Astrocyte of the spinal cord (primary cell): Measurements from ENCODE around the gene KLHL8.

Experiments
- DNase-seq: peaks from one replicate; pipeline ENCODE4 v3.0.0; 2011; ENCODE audit warnings: low read depth, low spot score
- H3K4me3 ChIP-seq: 2 replicates; pipeline ENCODE4 v1.5.1; 2011; ENCODE audit warnings: low read depth, mild to moderate bottlenecking, low read length, moderate library complexity
- in situ Hi-C: cut with HindIII; loops from 2 replicates; pipeline ENCODE4 v1.10.0; 2017; ENCODE audit warnings: low sequenced_read_pairs
- TF ChIP-seq, protein P1 (sequence below): IDR thresholded peaks from 2 replicates; pipeline ENCODE4 v1.5.1; 2012; ENCODE audit warnings: low read depth, mild to moderate bottlenecking, low read length, inconsistent platforms

The KLHL8 gene

DNA sequence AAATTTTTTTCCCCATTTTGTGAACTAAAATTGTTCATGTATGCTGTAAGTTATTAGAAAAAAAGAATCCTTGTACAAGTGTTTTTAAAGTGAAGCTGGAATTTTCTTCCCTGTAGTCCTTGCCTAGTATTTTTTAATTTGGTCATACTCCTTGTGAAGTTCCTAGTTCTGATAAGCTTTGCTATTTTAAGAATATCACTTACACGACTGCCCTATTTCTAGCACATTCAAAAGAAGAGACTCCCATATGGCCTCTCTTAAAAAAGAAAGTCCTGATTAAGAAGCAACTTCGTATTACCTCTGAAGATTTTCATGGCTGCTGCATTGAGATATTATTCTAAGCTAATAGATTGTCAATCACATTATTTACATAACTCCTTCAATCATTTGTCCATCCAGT is 87.2 kb downstream of the KLHL8 start:
- in situ Hi-C loops = no loop called here
- DNase-seq = no peak
- H3K4me3 ChIP-seq = no peak overlapping the region
- TF ChIP-seq, protein P1, sequence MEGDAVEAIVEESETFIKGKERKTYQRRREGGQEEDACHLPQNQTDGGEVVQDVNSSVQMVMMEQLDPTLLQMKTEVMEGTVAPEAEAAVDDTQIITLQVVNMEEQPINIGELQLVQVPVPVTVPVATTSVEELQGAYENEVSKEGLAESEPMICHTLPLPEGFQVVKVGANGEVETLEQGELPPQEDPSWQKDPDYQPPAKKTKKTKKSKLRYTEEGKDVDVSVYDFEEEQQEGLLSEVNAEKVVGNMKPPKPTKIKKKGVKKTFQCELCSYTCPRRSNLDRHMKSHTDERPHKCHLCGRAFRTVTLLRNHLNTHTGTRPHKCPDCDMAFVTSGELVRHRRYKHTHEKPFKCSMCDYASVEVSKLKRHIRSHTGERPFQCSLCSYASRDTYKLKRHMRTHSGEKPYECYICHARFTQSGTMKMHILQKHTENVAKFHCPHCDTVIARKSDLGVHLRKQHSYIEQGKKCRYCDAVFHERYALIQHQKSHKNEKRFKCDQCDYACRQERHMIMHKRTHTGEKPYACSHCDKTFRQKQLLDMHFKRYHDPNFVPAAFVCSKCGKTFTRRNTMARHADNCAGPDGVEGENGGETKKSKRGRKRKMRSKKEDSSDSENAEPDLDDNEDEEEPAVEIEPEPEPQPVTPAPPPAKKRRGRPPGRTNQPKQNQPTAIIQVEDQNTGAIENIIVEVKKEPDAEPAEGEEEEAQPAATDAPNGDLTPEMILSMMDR = no peak

DNA sequence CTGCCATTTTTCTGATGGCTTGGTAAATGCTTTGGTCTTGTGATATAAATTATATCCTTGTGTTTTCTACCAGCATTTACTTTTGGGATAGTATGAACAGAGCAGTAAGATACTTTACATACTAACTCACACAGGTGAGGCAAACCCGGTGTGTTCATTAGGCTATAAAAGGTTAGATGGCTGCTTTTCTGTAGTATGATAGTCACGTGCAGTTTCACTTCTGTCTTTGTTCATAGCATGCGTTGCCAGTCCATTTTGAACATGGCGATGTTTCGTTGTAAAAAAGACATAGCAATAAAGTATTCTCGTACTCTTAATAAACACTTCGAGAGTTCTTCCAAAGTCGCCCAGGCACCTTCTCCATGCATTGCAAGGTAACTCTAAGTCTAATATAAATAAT is 88.4 kb downstream of the KLHL8 start:
- TF ChIP-seq, protein P1 = no peak
- DNase-seq = no peak
- H3K4me3 ChIP-seq = no peak overlapping the region
- in situ Hi-C loops = no loop called here

DNA sequence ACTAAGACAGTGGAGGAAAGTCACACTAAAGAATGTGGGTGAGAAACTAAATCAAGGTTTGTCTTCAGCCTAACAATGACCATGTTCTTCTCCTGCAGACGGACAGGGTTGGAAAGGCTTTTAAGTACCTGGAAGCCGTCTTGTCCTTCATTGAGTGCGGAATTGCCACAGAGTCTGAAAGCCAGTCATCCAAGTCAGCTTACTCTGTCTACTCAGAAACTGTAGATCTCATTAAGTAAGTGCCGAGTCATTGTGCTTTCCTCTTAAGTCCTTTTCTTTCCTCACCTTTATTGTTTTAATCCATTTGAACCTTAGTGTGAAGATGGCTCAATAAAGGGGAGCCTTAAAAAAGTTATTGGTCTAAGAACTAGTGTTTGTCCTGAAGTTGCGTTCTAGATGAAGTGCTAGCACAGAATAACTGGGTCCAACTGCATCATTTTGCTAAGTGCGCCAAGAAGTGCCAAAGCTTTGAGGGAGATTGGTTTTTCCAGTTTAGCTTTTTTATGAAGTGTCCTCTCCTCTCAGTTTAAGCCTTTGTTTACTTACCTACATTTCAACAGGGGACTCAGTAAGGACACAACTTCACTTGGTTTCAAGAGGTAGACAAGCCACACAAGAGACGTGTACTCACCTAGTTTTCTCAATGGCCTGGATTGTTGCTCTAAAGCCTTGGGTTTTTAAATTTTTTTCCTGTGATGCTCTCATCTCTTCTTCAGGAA is 89.3 kb downstream of the KLHL8 start:
- no peak for DNase-seq
- in situ Hi-C loops = no loop called here
- no peak overlapping the region for H3K4me3 ChIP-seq
- TF ChIP-seq, protein P1 = no peak

DNA sequence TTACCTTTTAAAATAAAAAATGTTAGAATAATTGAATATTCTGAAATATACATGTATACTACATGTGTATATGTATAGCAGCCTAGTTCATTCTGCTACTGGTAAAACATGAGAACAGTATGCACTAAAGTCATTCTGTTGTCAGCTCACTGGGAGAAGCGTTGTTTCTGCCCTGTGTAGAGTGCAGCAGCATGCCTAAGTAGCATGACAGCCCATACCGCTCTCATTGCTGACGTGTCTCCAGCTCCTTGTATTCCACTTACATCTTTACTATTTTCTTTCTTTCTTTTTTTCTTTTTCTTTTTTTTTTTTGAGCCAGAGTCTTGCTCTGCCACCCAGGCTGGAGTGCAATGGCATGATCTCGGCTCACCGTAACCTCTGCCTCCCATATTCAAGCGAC is 90.7 kb downstream of the KLHL8 start:
- no peak overlapping the region for H3K4me3 ChIP-seq
- no peak for DNase-seq
- in situ Hi-C loops = no loop called here
- TF ChIP-seq, protein P1 = no peak

DNA sequence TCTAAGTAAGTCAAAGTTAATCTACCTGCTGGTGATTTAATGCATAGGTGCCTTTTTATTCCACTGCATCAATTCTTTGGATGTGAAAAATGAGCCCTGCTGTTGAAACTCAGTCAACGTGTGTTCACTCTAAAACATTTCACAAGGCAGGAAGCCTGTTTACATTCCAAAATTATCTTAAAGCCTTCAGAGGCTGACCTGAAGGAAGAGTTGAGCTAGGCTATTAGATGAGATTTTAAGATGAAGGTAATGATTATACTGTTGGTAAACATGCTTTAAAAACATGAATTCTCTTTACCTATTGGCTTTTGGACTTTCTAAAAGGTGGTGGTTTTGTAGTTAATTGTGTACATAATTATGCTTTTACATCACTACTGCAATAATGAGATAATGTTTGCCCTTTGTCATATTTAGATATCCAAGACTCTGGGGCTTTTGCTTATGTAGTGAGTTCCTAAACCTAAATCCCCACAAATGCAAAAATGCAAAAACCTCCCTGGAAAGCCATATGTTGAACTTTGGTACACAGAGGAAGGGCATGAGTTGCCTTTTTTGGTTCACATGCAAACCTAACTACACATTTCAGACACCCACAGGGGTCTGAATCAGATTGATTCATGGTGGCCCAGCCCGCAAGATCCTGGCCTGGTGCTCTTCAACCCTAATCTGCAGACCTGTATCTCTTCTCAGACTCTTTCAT is 92.3 kb downstream of the KLHL8 start:
- in situ Hi-C loops = no loop called here
- TF ChIP-seq, protein P1 = no peak
- no peak overlapping the region for H3K4me3 ChIP-seq
- no peak for DNase-seq

DNA sequence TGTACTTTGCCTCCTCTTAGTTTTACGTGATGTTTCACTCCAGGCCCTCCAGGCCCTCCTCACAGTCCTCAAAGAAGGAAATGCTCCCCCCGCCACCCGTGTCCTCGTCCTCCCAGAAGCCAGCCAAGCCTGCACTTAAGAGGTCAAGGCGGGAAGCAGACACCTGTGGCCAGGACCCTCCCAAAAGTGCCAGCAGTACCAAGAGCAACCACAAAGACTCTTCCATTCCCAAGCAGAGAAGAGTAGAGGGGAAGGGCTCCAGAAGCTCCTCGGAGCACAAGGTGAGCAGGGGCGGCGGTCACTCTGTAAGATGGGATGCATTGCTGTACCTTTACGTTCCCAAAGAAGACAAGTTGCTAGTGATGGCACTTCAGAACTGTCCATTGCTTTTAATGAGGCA is 94.4 kb downstream of the KLHL8 start:
- TF ChIP-seq, protein P1 = no peak
- DNase-seq = no peak
- no peak overlapping the region for H3K4me3 ChIP-seq
- in situ Hi-C loops = no loop called here
